H1 (cell line): Measurements from ENCODE around the gene PRR7. TPM values are rescaled to one million over a fixed set of nuclear protein-coding genes. Genes with fewer than 3 reads are reported as not detected.

Experiments used
- CTCF ChIA-PET: fragments of 300-600 bp; sonication (Branson Sonifier 250); formaldehyde crosslinking; loops from one replicate; lab custom pipeline; 2021; ENCODE audit not compliant: partially characterized antibody; lab: Charles Lee
- POLR2A ChIA-PET: fragments of 300-600 bp; sonication (Branson Sonifier 250); formaldehyde crosslinking; loops from one replicate; lab custom pipeline; 2021; ENCODE audit warnings: inconsistent platforms; ENCODE audit not compliant: partially characterized antibody; lab: Charles Lee
- DNase-seq, 2 experiments: peaks; one replicate each; pipeline versions ENCODE4 v3.0.0 to v3.0.0-alpha.2; 2010 to 2022; ENCODE audit warnings: low spot score in 2 of 2, low read depth in 1 of 2, mixed read lengths in 1 of 2
- FAIRE-seq: peaks from 2 replicates; lab custom pipeline; 2011; peaks lifted over from hg19 to GRCh38; lab: Jason Lieb, UNC
- H2AFZ ChIP-seq: 2 replicates; pipeline ENCODE4 v1.8.1; 2012; ENCODE audit warnings: low read length, inconsistent platforms
- H2AK5ac ChIP-seq: 2 replicates; pipeline ENCODE4 v1.6.1; 2013; ENCODE audit warnings: low read depth, low read length
- H2BK120ac ChIP-seq: replicated peaks from 2 replicates; pipeline ENCODE3; 2013; ENCODE audit warnings: low read depth, low read length, inconsistent platforms
- H2BK12ac ChIP-seq: 2 replicates; pipeline ENCODE4 v1.6.1; 2013; ENCODE audit warnings: low read depth, low read length
- H2BK15ac ChIP-seq: 2 replicates; pipeline ENCODE4 v1.6.1; 2013; ENCODE audit warnings: low read length
- H2BK20ac ChIP-seq: 2 replicates; pipeline ENCODE4 v1.6.1; 2013; ENCODE audit warnings: low read length
- H2BK5ac ChIP-seq: 2 replicates; pipeline ENCODE4 v1.6.1; 2013; ENCODE audit warnings: low read depth, low read length
- H3K14ac ChIP-seq: 2 replicates; pipeline ENCODE4 v1.6.1; 2013; ENCODE audit warnings: inconsistent platforms; ENCODE audit not compliant: insufficient read length
- H3K18ac ChIP-seq: 2 replicates; pipeline ENCODE4 v1.6.1; 2013; ENCODE audit warnings: low read length; ENCODE audit errors: extremely low read depth
- H3K23ac ChIP-seq: 2 replicates; pipeline ENCODE4 v1.6.1; 2013; ENCODE audit warnings: inconsistent platforms; ENCODE audit not compliant: insufficient read length
- H3K23me2 ChIP-seq: 2 replicates; pipeline ENCODE4 v1.6.1; 2013; ENCODE audit warnings: low read depth, low read length
- H3K27ac ChIP-seq: 2 replicates; pipeline ENCODE4 v1.6.1; 2011; ENCODE audit warnings: low read depth, low read length, inconsistent platforms
- H3K27me3 ChIP-seq, 4 experiments: replicated peaks in 1 of 4; 1 replicate in 1 of 4; 2 replicates in 3 of 4; pipeline versions ENCODE4 v1.6.1 to v1.8.1; 2011 to 2013; ENCODE audit warnings: low read length in 3 of 4, mild to moderate bottlenecking in 3 of 4, inconsistent platforms in 2 of 4, mixed read lengths in 2 of 4, moderate library complexity in 1 of 4; ENCODE audit not compliant: control insufficient read depth in 3 of 4, insufficient read depth in 3 of 4; ENCODE audit errors: extremely low read depth in 1 of 4
- H3K36me3 ChIP-seq, 4 experiments: 2 replicates each; pipeline versions ENCODE4 v1.6.1 to v1.8.1; 2011 to 2013; ENCODE audit warnings: mild to moderate bottlenecking in 4 of 4, low read length in 3 of 4, moderate library complexity in 2 of 4, control low read depth in 1 of 4, inconsistent platforms in 1 of 4; ENCODE audit not compliant: insufficient read depth in 4 of 4, control insufficient read depth in 2 of 4
- H3K4ac ChIP-seq: replicated peaks from 2 replicates; pipeline ENCODE3; 2013; ENCODE audit warnings: low read length, low read depth, mixed read lengths, inconsistent platforms; ENCODE audit not compliant: insufficient read length
- H3K4me1 ChIP-seq, 4 experiments: replicated peaks in 1 of 4; 1 replicate in 1 of 4; 2 replicates in 3 of 4; pipeline versions ENCODE4 v1.6.1 to v1.8.1; 2011 to 2013; ENCODE audit warnings: low read length in 3 of 4, inconsistent platforms in 2 of 4, mixed read lengths in 1 of 4; ENCODE audit not compliant: insufficient read depth in 4 of 4, control insufficient read depth in 3 of 4
- H3K4me2 ChIP-seq, 2 experiments: 2 replicates each; pipeline versions ENCODE4 v1.6.1 to v1.8.1; 2011 to 2013; ENCODE audit warnings: low read depth in 2 of 2, low read length in 2 of 2, control low read depth in 1 of 2, inconsistent platforms in 1 of 2, mild to moderate bottlenecking in 1 of 2; ENCODE audit not compliant: insufficient read depth in 1 of 2
- H3K4me3 ChIP-seq, 4 experiments: fragments of 200-600, 300-600 bp in 1 of 4; sonication (generic), shearing (Covaris generic), sonication (Bioruptor Twin) in 1 of 4; 2 replicates each; pipeline versions ENCODE4 v1.5.1 to v1.8.1; 2011 to 2016; ENCODE audit warnings: low read length in 4 of 4, low read depth in 3 of 4, control low read depth in 2 of 4, inconsistent platforms in 2 of 4, mild to moderate bottlenecking in 2 of 4, mixed read lengths in 1 of 4, moderate library complexity in 1 of 4; ENCODE audit not compliant: insufficient read depth in 2 of 4; ENCODE audit errors: extremely low read depth in 1 of 4
- H3K56ac ChIP-seq: replicated peaks from 2 replicates; pipeline ENCODE3; 2013; ENCODE audit warnings: low read depth, mild to moderate bottlenecking, mixed read lengths, low read length, inconsistent platforms; ENCODE audit not compliant: insufficient read length
- H3K79me1 ChIP-seq: 2 replicates; pipeline ENCODE4 v1.6.1; 2013; ENCODE audit warnings: low read depth, low read length, control low read depth
- H3K79me2 ChIP-seq, 2 experiments: 2 replicates each; pipeline versions ENCODE4 v1.6.1 to v1.8.1; 2012 to 2013; ENCODE audit warnings: low read length in 2 of 2, mild to moderate bottlenecking in 2 of 2, inconsistent platforms in 1 of 2; ENCODE audit not compliant: insufficient read depth in 2 of 2, control insufficient read depth in 1 of 2
- H3K9ac ChIP-seq, 4 experiments: replicated peaks in 1 of 4; 1 replicate in 1 of 4; 2 replicates in 3 of 4; pipeline versions ENCODE4 v1.6.1 to v1.8.1; 2011 to 2013; ENCODE audit warnings: low read depth in 3 of 4, low read length in 3 of 4, control low read depth in 2 of 4, mild to moderate bottlenecking in 2 of 4, moderate library complexity in 2 of 4, inconsistent platforms in 1 of 4; ENCODE audit errors: extremely low read depth in 1 of 4
- H3K9me3 ChIP-seq, 2 experiments: 2 replicates each; pipeline versions ENCODE4 v1.6.1 to v1.8.1; 2012 to 2013; ENCODE audit warnings: mild to moderate bottlenecking in 2 of 2, moderate library complexity in 2 of 2, control low read depth in 1 of 2, inconsistent platforms in 1 of 2, low read depth in 1 of 2, low read length in 1 of 2, mixed read lengths in 1 of 2; ENCODE audit not compliant: insufficient read depth in 2 of 2
- H4K20me1 ChIP-seq, 2 experiments: replicated peaks in 1 of 2; 2 replicates each; pipeline versions ENCODE3 to v1.8.1; 2011 to 2013; ENCODE audit warnings: inconsistent platforms in 2 of 2, low read length in 2 of 2, mild to moderate bottlenecking in 1 of 2; ENCODE audit not compliant: insufficient read depth in 2 of 2, control insufficient read depth in 1 of 2
- H4K5ac ChIP-seq: 2 replicates; pipeline ENCODE4 v1.6.1; 2013; ENCODE audit warnings: low read length, low read depth, mixed read lengths, inconsistent platforms; ENCODE audit not compliant: insufficient read length
- H4K8ac ChIP-seq: 2 replicates; pipeline ENCODE4 v1.8.0; 2013; ENCODE audit warnings: mild to moderate bottlenecking, moderate library complexity, low read length, inconsistent platforms; ENCODE audit not compliant: insufficient read depth; ENCODE audit errors: extremely low read depth
- H4K91ac ChIP-seq: replicated peaks from 2 replicates; pipeline ENCODE3; 2013; ENCODE audit warnings: low read length, mixed read lengths, inconsistent platforms; ENCODE audit not compliant: insufficient read length
- CBX5 ChIP-seq: fragments of 300-800, 300-1000 bp; sonication (generic); IDR thresholded peaks from 2 replicates; pipeline ENCODE4 v1.7.1; 2016; ENCODE audit warnings: antibody characterized with exemption, low read length, low read depth
- CEBPB ChIP-seq: IDR thresholded peaks from 2 replicates; pipeline ENCODE4 v1.6.1; 2012; ENCODE audit warnings: low read depth, low read length
- EP300 ChIP-seq, 2 experiments: IDR thresholded peaks; 1 replicate in 1 of 2; 2 replicates in 1 of 2; pipeline ENCODE4 v1.6.1; 2011 to 2012; ENCODE audit warnings: low read depth in 2 of 2, low read length in 2 of 2, mild to moderate bottlenecking in 2 of 2, borderline replicate concordance in 1 of 2, inconsistent platforms in 1 of 2, moderate library complexity in 1 of 2
- MAFK ChIP-seq: IDR thresholded peaks from 2 replicates; pipeline ENCODE4 v1.6.1; 2012; ENCODE audit warnings: low read depth, mild to moderate bottlenecking, improper control_type of control experiment, low read length
- POLR2A ChIP-seq, 2 experiments: IDR thresholded peaks; 1 replicate in 1 of 2; 2 replicates in 1 of 2; pipeline ENCODE4 v1.6.1; 2011; ENCODE audit warnings: low read depth in 2 of 2, low read length in 2 of 2, mild to moderate bottlenecking in 2 of 2; ENCODE audit errors: control extremely low read depth in 1 of 2
- POU5F1 ChIP-seq: IDR thresholded peaks from 2 replicates; pipeline ENCODE4 v1.6.1; 2011; ENCODE audit warnings: low read depth, mild to moderate bottlenecking, low read length, moderate library complexity
- WGBS, 2 experiments: shearing (Covaris generic) in 1 of 2; methylation state at CpG; one replicate each; pipeline versions ENCODE4 v1.1.6 to v1.1.7; 2013 to 2015; ENCODE audit warnings: low lambda C conversion rate in 2 of 2, mixed read lengths in 2 of 2, inconsistent platforms in 1 of 2, low coverage in 1 of 2, missing lambda C conversion rate in 1 of 2; ENCODE audit not compliant: insufficient replicate concordance in 2 of 2, insufficient coverage in 1 of 2, insufficient read length in 1 of 2; ENCODE audit errors: extremely low coverage in 1 of 2, missing lambda C conversion rate in 1 of 2; 5-methylcytosine and 5-hydroxymethylcytosine counted together
- polyA plus RNA-seq, 7 experiments: library from polyadenylated mRNA; depleted of rRNA in 3 of 7; stranded (reverse) in 5 of 7; unstranded in 2 of 7; fragments of >200 nt in 5 of 7; fragments of 200-250 nt in 2 of 7; gene quantifications; 1 replicate in 5 of 7; 2 replicates in 1 of 7; 4 replicates in 1 of 7; pipeline versions ENCODE4 v1.2.1 to v1.2.3, GENCODE V29; 2011 to 2013; ENCODE audit warnings: missing spikeins in 2 of 7, mixed read lengths in 2 of 7
- total RNA-seq: library from RNA; stranded (reverse); fragmentation: NEBNext Ultra II Directional; extraction: Animal tissue kit (Norgen Biotek cat#: 25700); gene quantifications from 2 replicates; pipeline ENCODE4 v1.2.1, GENCODE V29; 2021

Gene PRR7
- total and polyA plus RNA-seq, 2 of the 8 experiments (the other 6 are each of a cell fraction or from before 2014, with no cell fraction given), result 8.0 to 11.8 TPM

GRCh38 chr5:177405312-177405711 lies 41.3 kb upstream of the PRR7 start:
- Histone ChIP-seq H3K23me2 (peaks cover 13% of the 10 kb centered on the region; the same call in 1 of the 2 replicates), H3K14ac (no peak overlapping the region), H3K18ac (no peak overlapping the region), H3K27ac (no peak overlapping the region), H3K36me3 (no peaks in the 10 kb centered on the region), H2BK20ac (no peak overlapping the region), H3K4ac (no peak overlapping the region), H3K23ac (no peak overlapping the region), H2BK5ac (no peak overlapping the region), H3K4me3 (no peak overlapping the region), H4K8ac (no peak overlapping the region), H3K4me1 (peaks cover 0 to 22% (median 14%) of the 10 kb centered on the region in 4 experiments; a peak in 5 of 7 replicates), H3K79me2 (no peaks in the 10 kb centered on the region), H3K56ac (no peak overlapping the region), H2AK5ac (no peak overlapping the region), H3K79me1 (no peaks in the 10 kb centered on the region), H3K4me2 (no peak overlapping the region; a peak in 1 of 4 replicates), H3K9me3 (no peaks in the 10 kb centered on the region), H4K5ac (no peak overlapping the region), H4K20me1 (no peaks in the 10 kb centered on the region), H2AFZ (no peak overlapping the region), H3K27me3 (peaks cover 22 to 68% (median 43%) of the 10 kb centered on the region in 4 experiments), H3K9ac (no peak overlapping the region), H2BK120ac (no peak overlapping the region), H2BK12ac (no peak overlapping the region), H4K91ac (no peak overlapping the region), H2BK15ac (no peak overlapping the region)
- no peak for FAIRE-seq
- CTCF ChIA-PET, result interaction anchor here (1.0 to 10.5 kb wide), 10 partner anchors 11 to 96 kb away, joined by 3 to 343 read pairs (median 36); partner anchors contain the start of genes GRK6, PRR7 and SLC34A1
- DNase-seq, result no peak
- POLR2A ChIA-PET, result interaction anchor here (0.9 to 10.8 kb wide), 10 partner anchors 10 to 89 kb away, joined by 3 to 143 read pairs (median 8); partner anchors contain the start of genes GRK6 and PRR7
- WGBS, 2 experiments, result 89% methylated on average over 2 of the region's 2 CpGs; no CpG with 5 or more reads in 1 of the 2 experiments
- no peak for TF ChIP-seq CEBPB
- no peak for TF ChIP-seq POU5F1
- no peak for TF ChIP-seq CBX5
- no peak for TF ChIP-seq POLR2A (IDR thresholded peaks at IDR 0.05; ENCODE audit: control extremely low read depth in 1 of 2, low read depth in 2 of 2, low read length in 2 of 2)
- no peak for TF ChIP-seq MAFK
- no peak for TF ChIP-seq EP300 (IDR thresholded peaks at IDR 0.05; ENCODE audit: borderline replicate concordance in 1 of 2, low read depth in 2 of 2, low read length in 2 of 2)
